Esophagus muscularis mucosa (tissue), 4 donors: ENCODE measurements around the gene RAI1.

Experiments used
- EP300 ChIP-seq: sonication (generic); formaldehyde crosslinking; IDR thresholded peaks from one replicate; pipeline ENCODE4 v1.6.1; 2017; ENCODE audit warnings: antibody characterized with exemption
- POLR2AphosphoS5 ChIP-seq, 2 donors: sonication (generic); formaldehyde crosslinking; IDR thresholded peaks; one replicate each; pipeline ENCODE4 v1.6.1; 2017; ENCODE audit warnings: antibody characterized with exemption in 2 of 2
- TF ChIP-seq, protein P1 (sequence below), 3 experiments: fragments of 200-600 bp in 2 of 3; fragments of 450-650 bp in 1 of 3; sonication (generic) in 2 of 3; IDR thresholded peaks; one replicate each; pipeline ENCODE4 v1.5.1; 2017 to 2019; ENCODE audit warnings: antibody characterized with exemption in 3 of 3, mild to moderate bottlenecking in 2 of 3, moderate library complexity in 1 of 3

DNA sequence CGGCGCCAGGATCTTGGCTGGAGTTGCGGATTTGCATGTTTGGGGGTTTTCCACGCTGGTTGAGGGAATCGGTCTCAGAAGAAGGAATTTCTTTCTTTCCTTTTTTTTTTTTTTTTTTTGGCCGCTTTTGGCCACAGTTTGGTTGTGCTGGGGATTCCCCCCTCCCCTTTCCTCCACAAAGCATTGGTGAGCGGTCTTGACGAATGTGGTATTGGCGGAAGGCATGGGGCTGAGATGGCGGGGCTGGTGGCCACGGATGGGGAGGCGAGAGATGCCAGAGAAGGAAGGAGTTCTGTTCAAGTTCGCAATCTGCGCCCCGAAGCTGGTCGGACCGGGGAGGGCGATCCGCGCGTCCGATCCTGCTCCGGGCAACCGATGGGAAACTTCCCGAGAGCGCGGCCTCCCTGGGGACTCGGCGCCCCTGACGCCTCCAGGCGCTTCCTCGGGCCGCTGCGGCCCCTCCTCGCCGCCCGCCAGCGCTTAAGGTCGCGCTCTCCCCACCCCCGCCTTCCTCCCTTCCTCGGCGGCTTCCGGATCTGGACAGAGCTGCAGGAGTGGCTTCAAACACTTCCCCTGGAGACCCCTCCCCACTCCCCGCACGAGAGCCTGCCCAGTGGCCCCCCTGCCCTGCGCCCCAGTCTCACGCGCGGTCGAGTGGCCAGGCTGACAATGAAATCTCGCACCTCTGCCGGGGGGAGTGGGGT, 43.2 kb downstream of the RAI1 start:
- TF ChIP-seq, protein P1, sequence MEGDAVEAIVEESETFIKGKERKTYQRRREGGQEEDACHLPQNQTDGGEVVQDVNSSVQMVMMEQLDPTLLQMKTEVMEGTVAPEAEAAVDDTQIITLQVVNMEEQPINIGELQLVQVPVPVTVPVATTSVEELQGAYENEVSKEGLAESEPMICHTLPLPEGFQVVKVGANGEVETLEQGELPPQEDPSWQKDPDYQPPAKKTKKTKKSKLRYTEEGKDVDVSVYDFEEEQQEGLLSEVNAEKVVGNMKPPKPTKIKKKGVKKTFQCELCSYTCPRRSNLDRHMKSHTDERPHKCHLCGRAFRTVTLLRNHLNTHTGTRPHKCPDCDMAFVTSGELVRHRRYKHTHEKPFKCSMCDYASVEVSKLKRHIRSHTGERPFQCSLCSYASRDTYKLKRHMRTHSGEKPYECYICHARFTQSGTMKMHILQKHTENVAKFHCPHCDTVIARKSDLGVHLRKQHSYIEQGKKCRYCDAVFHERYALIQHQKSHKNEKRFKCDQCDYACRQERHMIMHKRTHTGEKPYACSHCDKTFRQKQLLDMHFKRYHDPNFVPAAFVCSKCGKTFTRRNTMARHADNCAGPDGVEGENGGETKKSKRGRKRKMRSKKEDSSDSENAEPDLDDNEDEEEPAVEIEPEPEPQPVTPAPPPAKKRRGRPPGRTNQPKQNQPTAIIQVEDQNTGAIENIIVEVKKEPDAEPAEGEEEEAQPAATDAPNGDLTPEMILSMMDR (IDR thresholded peaks at IDR 0.05), result no peak
- TF ChIP-seq POLR2AphosphoS5 (IDR thresholded peaks at IDR 0.05) (no peak), EP300 (no peak)
